Sigmoid colon (tissue), 7 donors: ENCODE measurements around the gene ABCC3. TPM values are rescaled to one million over a fixed set of nuclear protein-coding genes. Genes with fewer than 3 reads are reported as not detected.

Experiments
- DNase-seq: peaks from one replicate; pipeline ENCODE4 v3.0.0-alpha.2; 2019
- H3K27ac ChIP-seq, 4 donors: fragments of 200-600 bp; sonication (generic); one replicate each; pipeline ENCODE4 v1.5.1; 2016 to 2019; ENCODE audit warnings: mild to moderate bottlenecking in 1 of 4
- H3K27me3 ChIP-seq, 3 donors: fragments of 200-600 bp; sonication (generic); one replicate each; pipeline ENCODE4 v1.5.1; 2019; ENCODE audit warnings: mild to moderate bottlenecking in 1 of 3
- H3K36me3 ChIP-seq, 4 donors: fragments of 200-600 bp; sonication (generic); one replicate each; pipeline ENCODE4 v1.5.1; 2016 to 2019
- H3K4me1 ChIP-seq, 4 donors: fragments of 200-600 bp; sonication (generic); one replicate each; pipeline ENCODE4 v1.5.1; 2017 to 2019
- H3K4me3 ChIP-seq, 4 donors: fragments of 200-600 bp; sonication (generic); one replicate each; pipeline ENCODE4 v1.5.1; 2017 to 2019; ENCODE audit warnings: mild to moderate bottlenecking in 2 of 4, moderate library complexity in 1 of 4
- H3K9me3 ChIP-seq, 4 donors: fragments of 200-600 bp in 3 of 4; sonication (generic) in 3 of 4; one replicate each; pipeline versions ENCODE4 v1.5.1 to v1.6.1; 2013 to 2019
- CTCF ChIP-seq, 4 experiments: fragments of 450-650 bp in 3 of 4; fragments of 200-600 bp in 1 of 4; IDR thresholded peaks; one replicate each; pipeline ENCODE4 v1.5.1; 2016 to 2019; ENCODE audit warnings: antibody characterized with exemption in 4 of 4, mild to moderate bottlenecking in 3 of 4, moderate library complexity in 2 of 4
- EP300 ChIP-seq, 4 donors: sonication (generic); formaldehyde crosslinking; IDR thresholded peaks; one replicate each; pipeline ENCODE4 v1.6.1; 2017; ENCODE audit warnings: antibody characterized with exemption in 4 of 4
- POLR2A ChIP-seq, 2 donors: fragments of 450-650 bp; IDR thresholded peaks; one replicate each; pipeline ENCODE4 v1.6.1; 2016; ENCODE audit warnings: antibody characterized with exemption in 2 of 2, mild to moderate bottlenecking in 2 of 2, moderate library complexity in 2 of 2
- POLR2AphosphoS5 ChIP-seq, 4 donors: sonication (generic); formaldehyde crosslinking; IDR thresholded peaks; one replicate each; pipeline ENCODE4 v1.6.1; 2017; ENCODE audit warnings: antibody characterized with exemption in 4 of 4
- WGBS, 2 donors: extraction: QIAGEN DNeasy Blood & Tissue Kit; methylation state at CpG; one replicate each; pipeline ENCODE4 v1.1.7; 2013; 5-methylcytosine and 5-hydroxymethylcytosine counted together
- intact Hi-C: fragments of 100-400 bp; cut with DNase I; formaldehyde crosslinking; loops from one replicate; pipeline ENCODE4 v1.15.1; 2023
- polyA plus RNA-seq, 3 donors: library from polyadenylated mRNA; stranded (reverse); fragments of 200-250 nt; gene quantifications; one replicate each; pipeline ENCODE4 v1.2.3, GENCODE V29; 2013
- total RNA-seq, 4 donors: library from RNA; depleted of rRNA; stranded (reverse); fragments of >200 nt; gene quantifications; one replicate each; pipeline ENCODE4 v1.1.0, GENCODE V29; 2016
- donor health status: healthy with polysubstance abuse.
- donor health status: Bipolar disorder and iron deficiency.
- donor health status: healthy.

ABCC3 gene
- total and polyA plus RNA-seq, 7 donors = 0.71 to 94.1 (median 2.6) TPM

- Histone ChIP-seq H3K27me3 (no peaks in the 10 kb centered on the region), H3K27ac (no peak overlapping the region), H3K4me3 (no peak overlapping the region), H3K4me1 (peaks cover 0 to 92% (median 92%) of the 10 kb centered on the region in 4 donors), H3K9me3 (no peaks in the 10 kb centered on the region), H3K36me3 (no peaks in the 10 kb centered on the region)
- 59 to 81% methylated on average over 12 of the region's 12 CpGs for WGBS, 2 donors
- intact Hi-C loops = no loop called here
- DNase-seq = no peak
- TF ChIP-seq POLR2AphosphoS5 (IDR thresholded peaks at IDR 0.05) (no peak), CTCF (IDR thresholded peaks at IDR 0.05) (no peak), EP300 (IDR thresholded peaks at IDR 0.05) (no peak), POLR2A (IDR thresholded peaks at IDR 0.05) (no peak)
Measured at GRCh38 chr17:50725769-50726655, 91.3 kb downstream of the ABCC3 start.

GRCh38 chr17:50728112-50728429, 93.4 kb downstream of the ABCC3 start:
- H3K4me1 ChIP-seq = peaks cover 0 to 89% (median 88%) of the 10 kb centered on the region in 4 donors

GRCh38 chr17:50728881-50729765, 94.4 kb downstream of the ABCC3 start:
- Histone ChIP-seq H3K36me3 (no peaks in the 10 kb centered on the region), H3K27ac (no peak overlapping the region), H3K4me3 (no peak overlapping the region), H3K4me1 (peaks cover 0 to 86% (median 78%) of the 10 kb centered on the region in 4 donors), H3K27me3 (no peaks in the 10 kb centered on the region), H3K9me3 (no peaks in the 10 kb centered on the region)
- 67 to 78% methylated on average over 5 of the region's 5 CpGs for WGBS, 2 donors
- intact Hi-C loops = no loop called here
- no peak for DNase-seq
- TF ChIP-seq EP300 (IDR thresholded peaks at IDR 0.05) (no peak), POLR2AphosphoS5 (IDR thresholded peaks at IDR 0.05) (no peak), POLR2A (IDR thresholded peaks at IDR 0.05) (no peak), CTCF (IDR thresholded peaks at IDR 0.05) (no peak)

More at GRCh38 chr17:50728112-50728429, 93.4 kb downstream of the ABCC3 start:
- H3K9me3 ChIP-seq = no peaks in the 10 kb centered on the region
- H3K4me3 ChIP-seq = no peak overlapping the region
- H3K36me3 ChIP-seq = no peaks in the 10 kb centered on the region
- 14 to 78% methylated on average over 2 of the region's 2 CpGs for WGBS, 2 donors
- no peaks in the 10 kb centered on the region for H3K27me3 ChIP-seq
- intact Hi-C loops = no loop called here
- TF ChIP-seq CTCF (IDR thresholded peaks at IDR 0.05) (no peak), POLR2AphosphoS5 (IDR thresholded peaks at IDR 0.05) (no peak), POLR2A (IDR thresholded peaks at IDR 0.05) (no peak), EP300 (IDR thresholded peaks at IDR 0.05) (no peak)
- DNase-seq = no peak
- no peak overlapping the region for H3K27ac ChIP-seq

- H3K4me1 ChIP-seq = peaks cover 0 to 86% (median 66%) of the 10 kb centered on the region in 4 donors
Measured at GRCh38 chr17:50731575-50732460, 97.1 kb downstream of the ABCC3 start.

More at GRCh38 chr17:50731575-50732460, 97.1 kb downstream of the ABCC3 start:
- Histone ChIP-seq H3K4me3 (no peak overlapping the region), H3K36me3 (no peaks in the 10 kb centered on the region), H3K9me3 (no peaks in the 10 kb centered on the region), H3K27me3 (no peaks in the 10 kb centered on the region), H3K27ac (peak overlapping the region in 2 of 4 donors; percentile 45 to 54)
- TF ChIP-seq EP300 (IDR thresholded peaks at IDR 0.05) = no peak
- WGBS, 2 donors = 51 to 70% methylated on average over 7 of the region's 7 CpGs
- no peak for DNase-seq
- intact Hi-C loops = no loop called here
